ENCODE measurements around the gene KIF1A. TPM values are rescaled to one million over a fixed set of nuclear protein-coding genes. Genes with fewer than 3 reads are reported as not detected.
A peak's percentile ranks its signal among the peaks of the same experiment; 100 is the strongest.

KIF1A gene
- total RNA-seq, 1 experiment from 2014 or later, result 298 TPM

- intact Hi-C loops (cut with micrococcal nuclease; ENCODE audit: unreplicated experiment), result loop anchor here (5.0 kb wide), 1 partner anchor 196 kb away; no protein-coding TSS in a partner anchor
- BruUV-seq (replicated peaks), result no TSS peak
- no peak for DNase-seq
- CTCF ChIA-PET, result no interaction called here
- Mint-ChIP-seq H3K4me1 (ENCODE audit: low read depth, unreplicated experiment) (no peaks in the 10 kb centered on the region), H3K27me3 (ENCODE audit: unreplicated experiment) (peaks cover 25% of the 10 kb centered on the region), H3K27ac (ENCODE audit: unreplicated experiment) (peak overlapping the region; percentile 48), H3K36me3 (ENCODE audit: insufficient read depth, unreplicated experiment) (peaks cover 48% of the 10 kb centered on the region), H3K9me3 (ENCODE audit: low read depth, unreplicated experiment) (no peaks in the 10 kb centered on the region), H3K4me3 (ENCODE audit: low read depth, unreplicated experiment) (no peak overlapping the region)
- no peak for TF ChIP-seq CTCF (IDR thresholded peaks at IDR 0.05; ENCODE audit: unreplicated experiment)
Observed at GRCh38 chr2:240713071-240713927, 106.7 kb downstream of the KIF1A start.

DNA sequence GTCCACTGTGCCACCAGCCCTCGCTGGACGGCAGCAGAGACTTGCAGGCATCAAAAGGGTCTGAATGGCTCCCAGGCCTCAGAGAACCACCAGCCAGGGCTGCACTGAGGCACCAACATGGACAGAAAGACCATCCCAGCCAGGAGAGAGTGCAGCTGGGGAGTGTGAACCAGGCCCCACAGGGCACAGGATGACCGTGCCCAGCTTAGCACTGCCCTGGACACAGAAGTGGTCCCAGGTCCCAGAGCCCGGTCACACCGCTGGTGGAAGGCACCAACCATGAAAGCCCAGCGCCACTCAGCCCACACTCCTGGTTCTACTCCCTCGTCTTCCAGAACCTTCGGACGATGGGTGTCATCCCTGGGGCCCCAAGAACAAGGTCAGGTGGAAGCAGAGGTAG lies 107.9 kb downstream of the KIF1A start:
- peaks cover 48% of the 10 kb centered on the region for H3K36me3 Mint-ChIP-seq (ENCODE audit: insufficient read depth, unreplicated experiment)
- BruUV-seq (replicated peaks), result no TSS peak
- peaks cover 37% of the 10 kb centered on the region for H3K27me3 Mint-ChIP-seq (ENCODE audit: unreplicated experiment)
- no peak for TF ChIP-seq CTCF (IDR thresholded peaks at IDR 0.05; ENCODE audit: unreplicated experiment)
- intact Hi-C loops (cut with micrococcal nuclease; ENCODE audit: unreplicated experiment), result loop anchor here (5.0 kb wide), 1 partner anchor 195 kb away; no protein-coding TSS in a partner anchor
- no peak overlapping the region for H3K27ac Mint-ChIP-seq (ENCODE audit: unreplicated experiment)
- no peak for DNase-seq
- CTCF ChIA-PET, result no interaction called here
- no peak overlapping the region for H3K4me3 Mint-ChIP-seq (ENCODE audit: low read depth, unreplicated experiment)
- no peaks in the 10 kb centered on the region for H3K4me1 Mint-ChIP-seq (ENCODE audit: low read depth, unreplicated experiment)
- no peaks in the 10 kb centered on the region for H3K9me3 Mint-ChIP-seq (ENCODE audit: low read depth, unreplicated experiment)

- no TSS peak for BruUV-seq (replicated peaks)
- Mint-ChIP-seq H3K4me1 (ENCODE audit: low read depth, unreplicated experiment) (no peaks in the 10 kb centered on the region), H3K27ac (ENCODE audit: unreplicated experiment) (no peak overlapping the region), H3K27me3 (ENCODE audit: unreplicated experiment) (peaks cover 41% of the 10 kb centered on the region), H3K36me3 (ENCODE audit: insufficient read depth, unreplicated experiment) (peaks cover 45% of the 10 kb centered on the region), H3K9me3 (ENCODE audit: low read depth, unreplicated experiment) (no peaks in the 10 kb centered on the region), H3K4me3 (ENCODE audit: low read depth, unreplicated experiment) (no peak overlapping the region)
- intact Hi-C loops (cut with micrococcal nuclease; ENCODE audit: unreplicated experiment), result loop anchor here (5.0 kb wide), 1 partner anchor 194 kb away; no protein-coding TSS in a partner anchor
- DNase-seq, result no peak
- no peak for TF ChIP-seq CTCF (IDR thresholded peaks at IDR 0.05; ENCODE audit: unreplicated experiment)
- CTCF ChIA-PET, result no interaction called here
Observed at GRCh38 chr2:240711701-240712100, 108.3 kb downstream of the KIF1A start.

DNA sequence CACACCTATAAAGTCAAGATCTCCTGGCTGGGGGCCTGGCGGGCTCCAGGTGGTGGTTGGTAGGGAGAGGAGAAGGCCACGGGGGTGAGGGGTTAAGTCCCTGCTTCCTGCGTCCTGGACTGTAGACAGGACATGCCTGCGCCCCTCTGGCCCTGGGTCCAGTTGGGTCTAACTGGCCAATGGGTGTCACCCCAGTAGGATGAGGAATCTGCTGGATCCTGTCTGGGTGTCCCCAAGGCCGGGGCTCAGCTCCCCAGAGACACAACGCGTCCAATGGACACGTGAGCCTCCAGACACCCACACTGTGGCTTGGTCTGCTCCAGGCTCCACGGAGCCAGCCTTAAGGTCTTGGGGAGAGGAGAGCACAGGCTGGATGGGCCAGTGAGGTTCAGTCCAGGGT lies 108.7 kb downstream of the KIF1A start:
- Mint-ChIP-seq H3K4me1 (ENCODE audit: low read depth, unreplicated experiment) (no peaks in the 10 kb centered on the region), H3K27ac (ENCODE audit: unreplicated experiment) (no peak overlapping the region), H3K9me3 (ENCODE audit: low read depth, unreplicated experiment) (no peaks in the 10 kb centered on the region), H3K4me3 (ENCODE audit: low read depth, unreplicated experiment) (no peak overlapping the region), H3K36me3 (ENCODE audit: insufficient read depth, unreplicated experiment) (peaks cover 41% of the 10 kb centered on the region), H3K27me3 (ENCODE audit: unreplicated experiment) (peaks cover 45% of the 10 kb centered on the region)
- TF ChIP-seq CTCF (IDR thresholded peaks at IDR 0.05; ENCODE audit: unreplicated experiment), result no peak
- CTCF ChIA-PET, result no interaction called here
- intact Hi-C loops (cut with micrococcal nuclease; ENCODE audit: unreplicated experiment), result loop anchor here (5.0 kb wide), 1 partner anchor 194 kb away; no protein-coding TSS in a partner anchor
- no TSS peak for BruUV-seq (replicated peaks)
- DNase-seq, result no peak
